ENCODE data around the gene FOXJ2.
"Not testable (repeated sequence)": the region's sequence is repeated elsewhere in the genome, so short reads cannot be mapped to it uniquely, and the experiment has no call there.

Gene FOXJ2

DNA sequence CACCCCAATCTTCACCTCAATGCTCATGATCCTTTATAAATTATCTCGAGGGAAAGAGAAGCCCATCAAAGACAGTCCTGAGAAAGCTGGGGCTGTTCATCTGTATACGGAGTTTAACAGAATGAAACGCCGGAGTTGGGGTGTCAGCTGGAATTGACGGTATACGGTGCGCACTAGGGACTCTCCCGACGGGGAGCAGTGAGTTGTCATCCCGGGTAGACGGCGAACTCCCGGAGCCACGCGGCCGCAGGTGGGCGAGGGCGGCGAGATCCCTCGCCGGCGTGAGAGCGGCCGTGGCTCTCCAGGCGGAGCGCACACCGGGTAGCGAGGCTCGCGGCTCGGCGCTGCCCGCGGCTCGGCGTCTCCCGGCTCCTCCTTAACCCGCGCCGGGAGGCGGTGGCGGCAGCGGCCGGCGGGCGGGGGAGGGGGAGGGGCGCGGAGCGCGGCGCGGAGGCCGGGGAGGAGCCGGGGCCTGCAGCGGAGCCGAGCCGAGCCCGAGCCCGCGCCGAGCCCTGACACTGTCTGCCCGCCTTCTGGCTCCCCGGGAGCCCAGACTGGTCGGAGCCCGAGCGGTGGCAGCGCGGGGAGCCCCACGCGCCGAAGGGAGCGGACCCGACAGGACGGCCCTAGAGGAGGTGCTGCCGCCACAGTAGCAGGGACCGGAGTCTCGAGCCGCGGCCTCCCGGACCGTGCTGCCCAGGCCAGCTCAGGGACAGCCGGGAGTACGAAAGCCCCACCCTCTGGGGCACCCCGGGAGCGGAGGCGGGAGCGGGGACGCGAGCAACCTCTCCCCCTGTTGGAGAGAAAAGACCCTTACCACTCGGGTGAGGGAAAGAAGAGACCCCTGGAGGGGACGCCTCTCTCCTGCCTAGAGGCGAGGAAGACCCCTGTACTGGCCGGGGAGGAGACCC lies at the start of gene FOXJ2:
FOXJ2 (plus strand) TSS at position 475 of the 911 bp plus-strand sequence. CDS start 7,117 bp downstream, outside the sequence.
- DNase-seq, result peak; percentile 91

DNA sequence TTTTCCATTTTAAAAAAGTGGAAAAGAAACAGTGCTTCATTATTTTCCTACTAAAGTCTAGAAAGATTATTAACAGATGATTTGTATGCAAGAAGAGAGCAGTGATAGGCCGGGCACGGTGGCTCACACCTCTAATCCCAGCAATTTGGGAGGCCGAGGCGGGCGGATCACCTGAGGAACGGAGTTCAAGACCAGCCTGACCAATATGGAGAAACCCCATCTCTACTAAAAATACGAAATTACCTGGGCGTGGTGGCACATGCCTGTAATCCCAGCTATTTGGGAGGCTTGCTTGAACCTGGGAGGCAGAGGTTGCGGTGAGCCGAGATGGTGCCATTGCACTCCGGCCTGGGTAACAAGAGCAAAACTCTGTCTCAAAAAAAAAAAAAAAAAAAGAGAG lies 49.5 kb upstream of the FOXJ2 start:
- not testable (repeated sequence) for DNase-seq

GRCh38 chr12:7983460-7983859 lies 49.1 kb upstream of the FOXJ2 start:
- not testable (repeated sequence) for DNase-seq

DNA sequence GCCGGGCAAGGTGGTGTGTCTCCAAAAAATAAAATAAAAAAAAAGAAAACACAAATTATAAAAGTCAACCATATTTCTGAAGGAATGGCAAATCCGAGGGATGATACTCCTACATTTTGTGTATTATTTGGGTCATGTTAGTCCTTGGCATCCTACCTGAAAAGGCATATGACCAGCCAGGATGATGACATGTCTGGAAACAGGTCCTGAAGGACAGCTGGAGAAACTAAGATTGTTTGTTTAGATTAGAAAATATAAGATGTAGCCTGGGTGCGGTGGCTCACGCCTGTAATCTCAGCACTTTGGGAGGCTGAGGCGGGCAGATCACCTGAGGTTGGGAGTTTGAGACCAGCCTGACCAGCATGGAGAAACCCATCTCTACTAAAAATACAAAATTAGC lies 47.6 kb upstream of the FOXJ2 start:
- no peak for DNase-seq

GRCh38 chr12:7985802-7986418 lies 46.6 kb upstream of the FOXJ2 start:
- DNase-seq, result no peak

DNA sequence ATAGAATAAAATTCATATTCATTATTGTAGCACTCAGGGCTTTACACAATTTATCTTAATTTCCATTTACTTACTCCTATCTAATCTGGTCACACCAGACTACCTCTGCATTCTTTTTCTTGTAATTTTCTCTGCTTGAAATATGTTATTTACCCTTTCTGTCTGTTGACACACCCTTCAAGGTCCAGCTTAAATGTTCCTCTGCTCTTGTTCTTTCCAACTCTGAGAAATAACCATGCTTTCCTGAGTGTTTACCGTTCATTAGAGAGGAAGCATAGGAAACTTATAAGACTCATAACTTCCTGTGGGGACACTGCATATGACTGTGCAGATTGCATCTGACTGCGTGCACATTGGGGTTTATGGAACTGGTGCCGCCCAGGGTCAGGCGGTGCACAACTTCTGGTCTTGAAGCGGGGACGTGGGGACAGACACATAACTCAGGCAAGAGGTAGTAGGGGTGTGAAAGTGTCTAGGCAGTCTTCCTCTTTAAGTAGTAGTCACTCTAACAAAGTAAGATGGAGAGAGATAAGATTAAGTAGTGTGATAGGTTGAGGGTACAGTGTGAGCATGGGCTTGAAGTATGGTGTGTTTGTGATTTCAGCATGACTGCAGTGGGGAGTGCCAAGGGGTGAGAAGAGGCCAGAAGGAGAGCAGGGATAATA lies 42.6 kb upstream of the FOXJ2 start:
- peak; percentile 82 for DNase-seq

- DNase-seq, result no peak
Measured at GRCh38 chr12:7991535-7991934, 41.0 kb upstream of the FOXJ2 start.

GRCh38 chr12:7994731-7995205 lies 37.7 kb upstream of the FOXJ2 start:
- DNase-seq, result no peak

DNA sequence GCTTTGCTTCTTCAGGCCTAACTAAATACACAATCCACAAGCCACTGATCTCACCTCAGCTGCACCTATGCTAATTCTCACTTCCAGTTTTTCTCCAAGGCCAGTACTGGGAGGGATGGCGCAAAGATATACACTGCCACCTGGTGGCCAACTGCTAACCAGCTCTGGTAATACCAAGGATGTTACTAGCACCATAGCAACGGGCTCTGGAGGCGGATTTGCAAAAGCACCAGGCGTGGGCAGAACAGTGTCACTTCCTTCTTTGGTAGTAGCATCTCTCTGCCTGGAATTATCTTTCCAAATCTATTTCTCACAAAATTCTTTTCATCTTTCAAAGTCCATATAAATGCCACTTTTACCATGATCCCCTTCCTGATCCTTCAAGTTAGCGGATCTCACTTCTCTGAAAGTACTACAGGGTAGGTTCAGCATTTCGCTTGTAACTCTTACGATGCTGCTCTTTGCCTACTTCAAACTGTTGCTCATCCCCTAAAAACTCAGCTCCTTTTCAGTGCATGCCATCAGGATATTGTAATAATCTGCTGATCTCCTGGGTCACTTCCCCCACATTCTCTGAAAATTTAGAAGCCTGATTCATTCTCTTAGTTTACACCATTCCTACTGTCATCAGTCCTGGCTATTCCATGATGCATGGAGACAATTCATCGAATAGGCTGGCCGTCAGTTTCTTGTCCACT lies 37.1 kb upstream of the FOXJ2 start:
- DNase-seq, result peak; percentile 83

GRCh38 chr12:8000827-8001226 lies 31.7 kb upstream of the FOXJ2 start:
- DNase-seq, result not testable (repeated sequence)

GRCh38 chr12:8001496-8001895 lies 31.0 kb upstream of the FOXJ2 start:
- not testable (repeated sequence) for DNase-seq

DNA sequence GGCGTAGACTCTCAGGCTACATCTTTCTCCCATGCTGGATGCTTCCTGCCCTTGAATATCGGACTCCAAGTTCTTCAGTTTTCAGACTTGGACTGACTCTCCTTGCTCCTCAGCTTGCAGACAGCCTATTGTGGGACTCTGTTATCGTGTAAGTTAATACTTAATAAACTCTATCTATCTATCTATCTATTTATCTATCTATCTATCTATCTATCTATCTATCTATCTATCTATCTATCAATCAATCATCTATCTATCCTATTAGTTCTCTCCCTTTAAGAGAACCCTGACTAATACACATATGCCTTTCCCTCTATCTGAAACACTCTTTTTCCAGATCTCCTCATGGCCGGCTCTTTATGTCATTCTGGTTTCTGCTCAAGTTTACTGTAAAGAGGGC lies 27.6 kb upstream of the FOXJ2 start:
- not testable (repeated sequence) for DNase-seq

- no peak for DNase-seq
Measured at GRCh38 chr12:8011331-8011730, 21.2 kb upstream of the FOXJ2 start.

DNA sequence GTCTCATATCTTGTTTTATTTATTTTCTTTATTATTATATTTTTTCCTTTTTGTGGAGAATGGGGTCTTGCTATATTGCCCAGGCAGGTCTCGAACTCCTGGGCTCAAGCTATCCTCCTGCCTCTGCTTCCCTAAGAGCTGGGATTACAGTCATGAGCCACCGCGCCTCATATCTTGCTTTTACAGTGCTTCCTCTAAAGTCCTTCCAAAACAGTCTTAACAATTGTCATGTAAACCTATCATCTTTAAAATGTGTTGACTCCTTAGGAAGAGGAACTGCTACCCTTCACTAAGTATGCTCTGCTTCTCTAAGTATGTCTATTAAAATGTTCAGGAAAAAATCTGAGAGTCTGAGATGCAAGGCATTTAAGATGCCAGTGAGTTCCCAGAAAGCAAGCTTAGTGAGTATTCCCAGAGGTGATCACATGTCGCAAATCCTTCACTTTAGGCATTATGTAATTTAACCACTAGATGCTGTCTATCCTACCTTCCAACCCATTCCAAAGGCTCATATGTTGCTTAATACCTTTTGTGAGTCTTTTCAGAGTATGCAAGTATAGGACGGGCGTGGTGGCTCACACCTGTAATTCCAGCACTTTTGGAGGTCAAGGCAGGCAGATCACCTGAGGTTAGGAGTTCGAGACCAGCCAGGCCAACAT lies 19.7 kb upstream of the FOXJ2 start:
- DNase-seq, result no peak

- no peak for DNase-seq
Measured at GRCh38 chr12:8014836-8015235, 17.7 kb upstream of the FOXJ2 start.

DNA sequence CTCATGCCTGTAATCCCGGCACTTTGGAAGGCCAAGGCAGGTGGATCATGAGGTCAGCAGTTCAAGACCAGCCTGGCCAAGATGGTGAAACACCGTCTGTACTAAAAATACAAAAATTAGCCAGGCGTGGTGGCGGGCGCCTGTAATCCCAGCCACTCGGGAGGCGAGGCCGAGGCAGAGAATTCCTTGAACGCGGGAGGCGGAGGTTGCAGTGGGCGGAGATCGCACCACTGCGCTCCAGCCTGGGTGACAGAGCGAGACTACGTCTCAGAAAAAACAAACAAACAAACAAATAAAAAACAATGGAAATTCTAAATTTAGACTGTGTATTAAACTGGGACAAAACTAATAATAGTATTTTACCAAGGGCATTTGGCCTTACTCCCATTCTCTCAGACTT lies 14.3 kb upstream of the FOXJ2 start:
- DNase-seq, result not testable (repeated sequence)

DNA sequence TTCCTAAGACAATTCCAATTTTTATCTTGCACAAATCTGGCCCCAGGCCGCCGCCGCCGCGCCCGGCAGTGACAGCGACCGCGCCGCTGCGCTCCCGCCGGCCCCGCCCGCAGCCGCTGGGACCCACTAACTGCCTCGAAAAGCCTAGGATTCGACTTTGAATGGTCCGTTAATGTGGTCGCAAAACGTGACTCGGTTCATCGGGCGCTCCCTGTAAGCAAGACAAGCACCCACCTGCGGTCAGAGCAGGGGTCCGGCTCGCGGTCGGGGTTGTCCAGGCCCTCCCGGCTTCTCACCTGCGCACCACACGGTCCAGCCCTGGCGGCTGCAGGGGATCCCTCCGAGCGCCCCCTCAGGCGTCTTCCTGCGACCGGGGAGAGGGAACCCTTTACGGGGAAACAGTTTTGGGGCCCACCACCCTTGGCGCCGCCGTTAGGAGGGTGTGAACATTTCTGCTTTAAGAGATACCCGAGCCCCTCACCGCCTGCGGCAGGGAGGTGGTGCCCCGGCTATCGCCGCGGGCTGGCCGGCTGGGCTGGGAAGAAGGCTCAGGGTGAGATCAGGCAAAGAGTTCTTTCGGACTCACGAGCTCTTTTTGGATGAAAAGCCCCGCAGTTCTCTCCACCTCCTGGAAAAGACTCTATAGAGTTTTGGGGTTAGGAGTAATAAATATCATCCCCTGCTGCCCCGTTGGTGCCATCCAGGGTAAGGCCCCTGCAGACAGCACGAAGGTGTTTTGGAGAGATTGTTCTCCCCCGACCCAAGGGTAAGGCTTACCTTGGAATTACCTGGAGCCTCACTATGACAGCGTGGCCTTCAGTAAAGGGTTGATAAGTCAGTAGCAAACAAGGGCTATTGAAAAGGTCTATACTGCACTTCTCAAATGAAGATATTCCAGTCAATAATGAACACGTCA lies 13.6 kb upstream of the FOXJ2 start:
- peak; percentile 43 for DNase-seq

DNA sequence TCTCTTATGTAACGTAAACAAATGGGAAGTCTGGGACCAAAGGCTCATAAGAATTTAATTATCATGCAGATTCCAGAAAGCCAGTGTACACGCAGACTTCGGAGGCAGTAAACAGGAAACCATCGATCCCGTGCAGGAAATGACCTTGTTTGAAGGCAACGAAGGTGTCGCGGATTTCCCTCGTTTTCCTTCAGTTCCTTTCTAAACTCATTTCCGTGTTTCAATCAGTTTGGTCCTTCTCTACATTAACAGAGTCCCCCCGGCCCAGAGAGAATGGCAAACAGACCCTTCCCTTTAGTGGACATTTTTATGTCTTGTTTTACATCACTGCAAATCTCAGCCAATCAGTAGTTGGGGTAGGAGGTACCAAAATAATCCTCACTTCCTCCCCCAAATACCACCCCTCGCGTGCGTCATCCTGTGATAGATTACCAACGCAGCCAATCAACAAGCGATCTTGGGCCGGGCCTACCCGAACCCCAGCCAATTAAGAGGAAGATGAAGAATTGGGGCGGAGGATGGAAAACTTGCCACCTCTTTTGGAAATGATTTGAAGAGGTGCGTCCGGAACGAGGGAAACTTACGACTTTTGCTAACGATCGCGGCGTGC lies 6.1 kb upstream of the FOXJ2 start:
- peak; percentile 95 for DNase-seq

DNA sequence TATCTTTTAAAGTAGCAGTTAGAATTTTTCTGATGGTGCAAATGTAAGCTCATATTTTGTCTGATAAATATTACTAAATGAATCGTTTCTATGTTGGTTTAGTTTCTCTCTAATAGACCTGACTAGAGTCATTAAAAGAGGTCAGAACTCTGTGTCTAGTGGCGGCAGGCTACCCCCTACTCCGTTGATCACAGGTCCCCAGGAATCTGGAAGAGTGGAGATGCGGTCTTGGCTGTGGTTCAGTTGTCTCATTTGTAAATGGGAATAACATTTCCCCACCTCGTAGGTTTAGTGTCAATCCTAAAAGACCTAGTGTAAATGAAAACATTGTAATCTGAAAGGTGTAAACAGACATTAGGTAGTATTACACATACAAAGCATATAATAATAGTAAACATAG lies 4.7 kb upstream of the FOXJ2 start:
- DNase-seq, result no peak

- DNase-seq, result no peak
Measured at GRCh38 chr12:8028267-8028666, 4.2 kb upstream of the FOXJ2 start.

DNA sequence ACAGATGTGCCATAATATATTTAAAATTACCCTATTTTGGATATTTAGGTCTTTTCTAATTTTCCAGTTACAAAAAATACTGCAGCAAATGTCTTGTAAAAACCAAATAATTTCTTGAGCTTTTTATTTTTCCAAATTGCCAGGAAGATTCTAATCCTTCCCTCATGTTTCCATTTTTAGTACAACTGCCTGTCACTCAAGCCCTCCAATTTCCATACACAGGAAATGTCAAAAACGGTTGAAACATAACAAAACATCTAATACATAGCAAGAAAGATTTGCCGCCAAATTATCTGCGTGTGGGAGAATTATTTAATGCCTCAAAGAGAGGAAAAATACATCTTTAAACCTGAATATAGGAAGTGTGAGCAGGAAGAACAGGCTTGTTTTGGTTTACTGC lies 2.3 kb upstream of the FOXJ2 start:
- DNase-seq, result no peak
